H1 (cell line): ENCODE measurements around the gene DNMT3L. TPM values are rescaled to one million over a fixed set of nuclear protein-coding genes. Genes with fewer than 3 reads are reported as not detected.

Experiments
- CTCF ChIA-PET: fragments of 300-600 bp; sonication (Branson Sonifier 250); formaldehyde crosslinking; loops from one replicate; lab custom pipeline; 2021; ENCODE audit not compliant: partially characterized antibody; lab: Charles Lee
- POLR2A ChIA-PET: fragments of 300-600 bp; sonication (Branson Sonifier 250); formaldehyde crosslinking; loops from one replicate; lab custom pipeline; 2021; ENCODE audit warnings: inconsistent platforms; ENCODE audit not compliant: partially characterized antibody; lab: Charles Lee
- DNase-seq, 2 experiments: peaks; one replicate each; pipeline versions ENCODE4 v3.0.0 to v3.0.0-alpha.2; 2010 to 2022; ENCODE audit warnings: low spot score in 2 of 2, low read depth in 1 of 2, mixed read lengths in 1 of 2
- FAIRE-seq: peaks from 2 replicates; lab custom pipeline; 2011; peaks lifted over from hg19 to GRCh38; lab: Jason Lieb, UNC
- H2AFZ ChIP-seq: 2 replicates; pipeline ENCODE4 v1.8.1; 2012; ENCODE audit warnings: low read length, inconsistent platforms
- H2AK5ac ChIP-seq: 2 replicates; pipeline ENCODE4 v1.6.1; 2013; ENCODE audit warnings: low read depth, low read length
- H2BK120ac ChIP-seq: replicated peaks from 2 replicates; pipeline ENCODE3; 2013; ENCODE audit warnings: low read depth, low read length, inconsistent platforms
- H2BK12ac ChIP-seq: 2 replicates; pipeline ENCODE4 v1.6.1; 2013; ENCODE audit warnings: low read depth, low read length
- H2BK15ac ChIP-seq: 2 replicates; pipeline ENCODE4 v1.6.1; 2013; ENCODE audit warnings: low read length
- H2BK20ac ChIP-seq: 2 replicates; pipeline ENCODE4 v1.6.1; 2013; ENCODE audit warnings: low read length
- H2BK5ac ChIP-seq: 2 replicates; pipeline ENCODE4 v1.6.1; 2013; ENCODE audit warnings: low read depth, low read length
- H3K14ac ChIP-seq: 2 replicates; pipeline ENCODE4 v1.6.1; 2013; ENCODE audit warnings: inconsistent platforms; ENCODE audit not compliant: insufficient read length
- H3K18ac ChIP-seq: 2 replicates; pipeline ENCODE4 v1.6.1; 2013; ENCODE audit warnings: low read length; ENCODE audit errors: extremely low read depth
- H3K23ac ChIP-seq: 2 replicates; pipeline ENCODE4 v1.6.1; 2013; ENCODE audit warnings: inconsistent platforms; ENCODE audit not compliant: insufficient read length
- H3K23me2 ChIP-seq: 2 replicates; pipeline ENCODE4 v1.6.1; 2013; ENCODE audit warnings: low read depth, low read length
- H3K27ac ChIP-seq: 2 replicates; pipeline ENCODE4 v1.6.1; 2011; ENCODE audit warnings: low read depth, low read length, inconsistent platforms
- H3K27me3 ChIP-seq, 4 experiments: replicated peaks in 1 of 4; 1 replicate in 1 of 4; 2 replicates in 3 of 4; pipeline versions ENCODE4 v1.6.1 to v1.8.1; 2011 to 2013; ENCODE audit warnings: low read length in 3 of 4, mild to moderate bottlenecking in 3 of 4, inconsistent platforms in 2 of 4, mixed read lengths in 2 of 4, moderate library complexity in 1 of 4; ENCODE audit not compliant: control insufficient read depth in 3 of 4, insufficient read depth in 3 of 4; ENCODE audit errors: extremely low read depth in 1 of 4
- H3K36me3 ChIP-seq, 4 experiments: 2 replicates each; pipeline versions ENCODE4 v1.6.1 to v1.8.1; 2011 to 2013; ENCODE audit warnings: mild to moderate bottlenecking in 4 of 4, low read length in 3 of 4, moderate library complexity in 2 of 4, control low read depth in 1 of 4, inconsistent platforms in 1 of 4; ENCODE audit not compliant: insufficient read depth in 4 of 4, control insufficient read depth in 2 of 4
- H3K4ac ChIP-seq: replicated peaks from 2 replicates; pipeline ENCODE3; 2013; ENCODE audit warnings: low read length, low read depth, mixed read lengths, inconsistent platforms; ENCODE audit not compliant: insufficient read length
- H3K4me1 ChIP-seq, 4 experiments: replicated peaks in 1 of 4; 1 replicate in 1 of 4; 2 replicates in 3 of 4; pipeline versions ENCODE4 v1.6.1 to v1.8.1; 2011 to 2013; ENCODE audit warnings: low read length in 3 of 4, inconsistent platforms in 2 of 4, mixed read lengths in 1 of 4; ENCODE audit not compliant: insufficient read depth in 4 of 4, control insufficient read depth in 3 of 4
- H3K4me2 ChIP-seq, 2 experiments: 2 replicates each; pipeline versions ENCODE4 v1.6.1 to v1.8.1; 2011 to 2013; ENCODE audit warnings: low read depth in 2 of 2, low read length in 2 of 2, control low read depth in 1 of 2, inconsistent platforms in 1 of 2, mild to moderate bottlenecking in 1 of 2; ENCODE audit not compliant: insufficient read depth in 1 of 2
- H3K4me3 ChIP-seq, 4 experiments: fragments of 200-600, 300-600 bp in 1 of 4; sonication (generic), shearing (Covaris generic), sonication (Bioruptor Twin) in 1 of 4; 2 replicates each; pipeline versions ENCODE4 v1.5.1 to v1.8.1; 2011 to 2016; ENCODE audit warnings: low read length in 4 of 4, low read depth in 3 of 4, control low read depth in 2 of 4, inconsistent platforms in 2 of 4, mild to moderate bottlenecking in 2 of 4, mixed read lengths in 1 of 4, moderate library complexity in 1 of 4; ENCODE audit not compliant: insufficient read depth in 2 of 4; ENCODE audit errors: extremely low read depth in 1 of 4
- H3K56ac ChIP-seq: replicated peaks from 2 replicates; pipeline ENCODE3; 2013; ENCODE audit warnings: low read depth, mild to moderate bottlenecking, mixed read lengths, low read length, inconsistent platforms; ENCODE audit not compliant: insufficient read length
- H3K79me1 ChIP-seq: 2 replicates; pipeline ENCODE4 v1.6.1; 2013; ENCODE audit warnings: low read depth, low read length, control low read depth
- H3K79me2 ChIP-seq, 2 experiments: 2 replicates each; pipeline versions ENCODE4 v1.6.1 to v1.8.1; 2012 to 2013; ENCODE audit warnings: low read length in 2 of 2, mild to moderate bottlenecking in 2 of 2, inconsistent platforms in 1 of 2; ENCODE audit not compliant: insufficient read depth in 2 of 2, control insufficient read depth in 1 of 2
- H3K9ac ChIP-seq, 4 experiments: replicated peaks in 1 of 4; 1 replicate in 1 of 4; 2 replicates in 3 of 4; pipeline versions ENCODE4 v1.6.1 to v1.8.1; 2011 to 2013; ENCODE audit warnings: low read depth in 3 of 4, low read length in 3 of 4, control low read depth in 2 of 4, mild to moderate bottlenecking in 2 of 4, moderate library complexity in 2 of 4, inconsistent platforms in 1 of 4; ENCODE audit errors: extremely low read depth in 1 of 4
- H3K9me3 ChIP-seq, 2 experiments: 2 replicates each; pipeline versions ENCODE4 v1.6.1 to v1.8.1; 2012 to 2013; ENCODE audit warnings: mild to moderate bottlenecking in 2 of 2, moderate library complexity in 2 of 2, control low read depth in 1 of 2, inconsistent platforms in 1 of 2, low read depth in 1 of 2, low read length in 1 of 2, mixed read lengths in 1 of 2; ENCODE audit not compliant: insufficient read depth in 2 of 2
- H4K20me1 ChIP-seq, 2 experiments: replicated peaks in 1 of 2; 2 replicates each; pipeline versions ENCODE3 to v1.8.1; 2011 to 2013; ENCODE audit warnings: inconsistent platforms in 2 of 2, low read length in 2 of 2, mild to moderate bottlenecking in 1 of 2; ENCODE audit not compliant: insufficient read depth in 2 of 2, control insufficient read depth in 1 of 2
- H4K5ac ChIP-seq: 2 replicates; pipeline ENCODE4 v1.6.1; 2013; ENCODE audit warnings: low read length, low read depth, mixed read lengths, inconsistent platforms; ENCODE audit not compliant: insufficient read length
- H4K8ac ChIP-seq: 2 replicates; pipeline ENCODE4 v1.8.0; 2013; ENCODE audit warnings: mild to moderate bottlenecking, moderate library complexity, low read length, inconsistent platforms; ENCODE audit not compliant: insufficient read depth; ENCODE audit errors: extremely low read depth
- H4K91ac ChIP-seq: replicated peaks from 2 replicates; pipeline ENCODE3; 2013; ENCODE audit warnings: low read length, mixed read lengths, inconsistent platforms; ENCODE audit not compliant: insufficient read length
- BRCA1 ChIP-seq: IDR thresholded peaks from 2 replicates; pipeline ENCODE4 v1.6.1; 2012; ENCODE audit warnings: low read depth, low read length, improper control_type of control experiment
- CHD2 ChIP-seq: IDR thresholded peaks from 2 replicates; pipeline ENCODE4 v1.6.1; 2012; ENCODE audit warnings: low read length, improper control_type of control experiment
- CTBP2 ChIP-seq: IDR thresholded peaks from 2 replicates; pipeline ENCODE4 v1.7.0; 2011; ENCODE audit warnings: borderline replicate concordance, mild to moderate bottlenecking, moderate library complexity, mixed read lengths, low read length; ENCODE audit not compliant: insufficient read depth, insufficient read length
- PHF8 ChIP-seq: fragments of 200-600 bp; sonication (generic); conservative IDR thresholded peaks from 2 replicates; pipeline ENCODE4 v1.7.1; 2012; ENCODE audit warnings: low read depth, mild to moderate bottlenecking, inconsistent platforms, low read length, moderate library complexity
- SAP30 ChIP-seq: fragments of 300-600 bp; sonication (generic); IDR thresholded peaks from 2 replicates; pipeline ENCODE4 v1.7.1; 2012; ENCODE audit warnings: low read length, moderate library complexity, mild to moderate bottlenecking, inconsistent platforms; ENCODE audit not compliant: insufficient read depth, insufficient replicate concordance
- TAF7 ChIP-seq: optimal IDR thresholded peaks from 2 replicates; pipeline ENCODE3; 2011; ENCODE audit warnings: low read depth, mild to moderate bottlenecking, inconsistent platforms, low read length, moderate library complexity, borderline replicate concordance
- TBP ChIP-seq: IDR thresholded peaks from 2 replicates; pipeline ENCODE4 v1.6.1; 2011; ENCODE audit warnings: low read depth, low read length, improper control_type of control experiment
- YY1 ChIP-seq: IDR thresholded peaks from 2 replicates; pipeline ENCODE4 v1.6.1; 2011; ENCODE audit warnings: low read depth, mild to moderate bottlenecking, low read length
- WGBS, 2 experiments: shearing (Covaris generic) in 1 of 2; methylation state at CpG; one replicate each; pipeline versions ENCODE4 v1.1.6 to v1.1.7; 2013 to 2015; ENCODE audit warnings: low lambda C conversion rate in 2 of 2, mixed read lengths in 2 of 2, inconsistent platforms in 1 of 2, low coverage in 1 of 2, missing lambda C conversion rate in 1 of 2; ENCODE audit not compliant: insufficient replicate concordance in 2 of 2, insufficient coverage in 1 of 2, insufficient read length in 1 of 2; ENCODE audit errors: extremely low coverage in 1 of 2, missing lambda C conversion rate in 1 of 2; 5-methylcytosine and 5-hydroxymethylcytosine counted together
- polyA plus RNA-seq, 7 experiments: library from polyadenylated mRNA; depleted of rRNA in 3 of 7; stranded (reverse) in 5 of 7; unstranded in 2 of 7; fragments of >200 nt in 5 of 7; fragments of 200-250 nt in 2 of 7; gene quantifications; 1 replicate in 5 of 7; 2 replicates in 1 of 7; 4 replicates in 1 of 7; pipeline versions ENCODE4 v1.2.1 to v1.2.3, GENCODE V29; 2011 to 2013; ENCODE audit warnings: missing spikeins in 2 of 7, mixed read lengths in 2 of 7
- total RNA-seq: library from RNA; stranded (reverse); fragmentation: NEBNext Ultra II Directional; extraction: Animal tissue kit (Norgen Biotek cat#: 25700); gene quantifications from 2 replicates; pipeline ENCODE4 v1.2.1, GENCODE V29; 2021
- TF ChIP-seq, protein P1 (sequence below): IDR thresholded peaks from 2 replicates; pipeline ENCODE4 v1.6.1; 2012; ENCODE audit warnings: inconsistent platforms
- TF ChIP-seq, protein P2 (sequence below), 3 experiments: IDR thresholded peaks; 1 replicate in 2 of 3; 2 replicates in 1 of 3; pipeline versions ENCODE4 v1.5.1 to v1.6.1; 2011; ENCODE audit warnings: low read length in 3 of 3, mild to moderate bottlenecking in 3 of 3, inconsistent platforms in 2 of 3, low read depth in 1 of 3, moderate library complexity in 1 of 3; ENCODE audit not compliant: insufficient read depth in 1 of 3; ENCODE audit errors: control extremely low read depth in 1 of 3

The DNMT3L gene
- total and polyA plus RNA-seq, 2 of the 8 experiments (the other 6 are each of a cell fraction or from before 2014, with no cell fraction given) = 0.06 TPM; not detected in 1

DNA sequence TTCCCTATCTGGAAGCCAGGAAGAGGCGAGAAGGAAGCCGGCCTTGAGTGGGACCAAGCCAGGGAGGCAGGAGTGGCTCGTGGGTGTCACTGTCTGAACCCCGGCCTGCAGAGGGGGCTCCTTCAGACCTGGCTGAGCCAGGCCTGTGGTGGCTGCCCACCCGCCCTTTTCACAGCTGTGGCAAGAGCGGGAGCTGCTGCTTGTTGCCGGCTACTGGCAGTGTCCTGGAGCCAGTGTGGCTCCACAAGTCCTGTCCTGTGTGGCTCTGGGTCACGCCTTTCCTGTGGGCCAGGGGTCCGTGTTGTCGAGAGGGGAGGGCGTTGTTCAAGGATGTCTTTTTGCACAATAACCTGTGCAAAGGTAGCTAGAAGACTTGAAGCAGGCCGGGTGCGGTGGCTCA, 39.4 kb upstream of the DNMT3L start:
- Histone ChIP-seq H4K20me1 (peaks cover 9 to 15% of the 10 kb centered on the region in 2 experiments), H3K9ac (no peak overlapping the region), H3K4me3 (peak overlapping the region; percentile 45 to 68 (median 54); a peak in 5 of 8 replicates)
- TF ChIP-seq PHF8 (no peak), TAF7 (no peak), SAP30 (no peak), BRCA1 (no peak), YY1 (no peak), CTBP2 (no peak), CHD2 (no peak), TBP (no peak)
- TF ChIP-seq, protein P1, sequence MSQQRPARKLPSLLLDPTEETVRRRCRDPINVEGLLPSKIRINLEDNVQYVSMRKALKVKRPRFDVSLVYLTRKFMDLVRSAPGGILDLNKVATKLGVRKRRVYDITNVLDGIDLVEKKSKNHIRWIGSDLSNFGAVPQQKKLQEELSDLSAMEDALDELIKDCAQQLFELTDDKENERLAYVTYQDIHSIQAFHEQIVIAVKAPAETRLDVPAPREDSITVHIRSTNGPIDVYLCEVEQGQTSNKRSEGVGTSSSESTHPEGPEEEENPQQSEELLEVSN = no peak
- TF ChIP-seq, protein P2, sequence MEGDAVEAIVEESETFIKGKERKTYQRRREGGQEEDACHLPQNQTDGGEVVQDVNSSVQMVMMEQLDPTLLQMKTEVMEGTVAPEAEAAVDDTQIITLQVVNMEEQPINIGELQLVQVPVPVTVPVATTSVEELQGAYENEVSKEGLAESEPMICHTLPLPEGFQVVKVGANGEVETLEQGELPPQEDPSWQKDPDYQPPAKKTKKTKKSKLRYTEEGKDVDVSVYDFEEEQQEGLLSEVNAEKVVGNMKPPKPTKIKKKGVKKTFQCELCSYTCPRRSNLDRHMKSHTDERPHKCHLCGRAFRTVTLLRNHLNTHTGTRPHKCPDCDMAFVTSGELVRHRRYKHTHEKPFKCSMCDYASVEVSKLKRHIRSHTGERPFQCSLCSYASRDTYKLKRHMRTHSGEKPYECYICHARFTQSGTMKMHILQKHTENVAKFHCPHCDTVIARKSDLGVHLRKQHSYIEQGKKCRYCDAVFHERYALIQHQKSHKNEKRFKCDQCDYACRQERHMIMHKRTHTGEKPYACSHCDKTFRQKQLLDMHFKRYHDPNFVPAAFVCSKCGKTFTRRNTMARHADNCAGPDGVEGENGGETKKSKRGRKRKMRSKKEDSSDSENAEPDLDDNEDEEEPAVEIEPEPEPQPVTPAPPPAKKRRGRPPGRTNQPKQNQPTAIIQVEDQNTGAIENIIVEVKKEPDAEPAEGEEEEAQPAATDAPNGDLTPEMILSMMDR (IDR thresholded peaks at IDR 0.05; ENCODE audit: control extremely low read depth in 1 of 3, insufficient read depth in 1 of 3, low read depth in 1 of 3, low read length in 3 of 3) = no peak

More for the DNA sequence above, 39.4 kb upstream of the DNMT3L start:
- Histone ChIP-seq H3K79me2 (peaks cover 0 to 6% of the 10 kb centered on the region in 2 experiments; a peak in 1 of 4 replicates), H3K4ac (no peak overlapping the region), H3K4me2 (peak overlapping the region; percentile 89 to 90), H3K14ac (no peak overlapping the region), H3K79me1 (peaks cover 6% of the 10 kb centered on the region; the same call in 1 of the 2 replicates), H3K27ac (no peak overlapping the region), H2BK5ac (no peak overlapping the region), H2AK5ac (no peak overlapping the region), H4K5ac (no peak overlapping the region), H3K23me2 (peaks cover 12% of the 10 kb centered on the region; the same call in 1 of the 2 replicates), H3K36me3 (no peaks in the 10 kb centered on the region), H2AFZ (no peak overlapping the region), H4K91ac (no peak overlapping the region), H3K9me3 (no peaks in the 10 kb centered on the region), H2BK20ac (no peak overlapping the region), H2BK12ac (no peak overlapping the region), H3K4me1 (peaks cover 0 to 19% (median 5%) of the 10 kb centered on the region in 4 experiments; a peak in 5 of 7 replicates), H4K8ac (no peak overlapping the region), H3K18ac (no peak overlapping the region), H3K23ac (no peak overlapping the region), H3K56ac (no peak overlapping the region), H2BK120ac (no peak overlapping the region), H2BK15ac (no peak overlapping the region), H3K27me3 (peaks cover 0 to 3% (median 0%) of the 10 kb centered on the region in 4 experiments; a peak in 2 of 7 replicates)
- POLR2A ChIA-PET = interaction anchor here (1.2 kb wide), 1 partner anchor 40 kb away, joined by 3 read pairs; no protein-coding TSS in a partner anchor
- DNase-seq (no peak), FAIRE-seq (no peak)
- CTCF ChIA-PET = interaction anchor here (0.6 to 1.2 kb wide), 7 partner anchors 10 to 90 kb away, joined by 3 to 4 read pairs (median 3); no protein-coding TSS in a partner anchor
- 91% methylated on average over 13 of the region's 13 CpGs; no CpG with 5 or more reads in 1 of the 2 experiments for WGBS, 2 experiments
